Rectal smooth muscle tissue (tissue), 1 donor: Measurements from ENCODE around the gene SOAT2.
"Not testable (repeated sequence)": the region's sequence is repeated elsewhere in the genome, so short reads cannot be mapped to it uniquely, and the experiment has no call there.

Source experiments
- H3K27ac ChIP-seq: one replicate; pipeline ENCODE4 v1.7.0; 2013; ENCODE audit warnings: low read depth, low read length, inconsistent platforms
- H3K27me3 ChIP-seq: one replicate; pipeline ENCODE4 v1.7.0; 2013; ENCODE audit warnings: low read length; ENCODE audit not compliant: control insufficient read depth, insufficient read depth
- H3K36me3 ChIP-seq: one replicate; pipeline ENCODE4 v1.7.0; 2013; ENCODE audit warnings: low read length; ENCODE audit not compliant: control insufficient read depth, insufficient read depth
- H3K4me1 ChIP-seq: one replicate; pipeline ENCODE4 v1.7.0; 2013; ENCODE audit warnings: low read length; ENCODE audit not compliant: control insufficient read depth, insufficient read depth
- H3K4me3 ChIP-seq: one replicate; pipeline ENCODE4 v1.7.0; 2013; ENCODE audit warnings: low read length
- H3K9ac ChIP-seq: one replicate; pipeline ENCODE4 v1.7.0; 2013; ENCODE audit warnings: low read length

SOAT2 gene

GRCh38 chr12:53112431-53112830 lies 9.1 kb downstream of the SOAT2 start:
- H3K4me1 ChIP-seq, H3K36me3 ChIP-seq, H3K27me3 ChIP-seq, H3K9ac ChIP-seq, H3K27ac ChIP-seq, H3K4me3 ChIP-seq: not testable (repeated sequence)

GRCh38 chr12:53113136-53113705 lies 9.9 kb downstream of the SOAT2 start:
- Histone ChIP-seq H3K27me3 (no peaks in the 10 kb centered on the region), H3K27ac (no peak overlapping the region), H3K9ac (no peak overlapping the region), H3K4me1 (no peaks in the 10 kb centered on the region), H3K36me3 (no peaks in the 10 kb centered on the region), H3K4me3 (no peak overlapping the region)

GRCh38 chr12:53113951-53114350 lies 10.7 kb downstream of the SOAT2 start:
- Histone ChIP-seq H3K4me1 (no peaks in the 10 kb centered on the region), H3K27me3 (no peaks in the 10 kb centered on the region), H3K36me3 (no peaks in the 10 kb centered on the region), H3K9ac (no peak overlapping the region), H3K4me3 (no peak overlapping the region), H3K27ac (no peak overlapping the region)

- no peaks in the 10 kb centered on the region for H3K27me3 ChIP-seq
- no peaks in the 10 kb centered on the region for H3K36me3 ChIP-seq
- no peaks in the 10 kb centered on the region for H3K4me1 ChIP-seq
- no peak overlapping the region for H3K27ac ChIP-seq
- no peak overlapping the region for H3K9ac ChIP-seq
- no peak overlapping the region for H3K4me3 ChIP-seq
These were observed 12.0 kb downstream of the SOAT2 start for GRCh38 chr12:53115112-53115890.

- H3K9ac ChIP-seq: no peak overlapping the region
These were observed 12.8 kb downstream of the SOAT2 start for GRCh38 chr12:53115891-53116648.

GRCh38 chr12:53118751-53119300 lies 15.5 kb downstream of the SOAT2 start:
- Histone ChIP-seq H3K27me3 (no peaks in the 10 kb centered on the region), H3K27ac (no peak overlapping the region), H3K36me3 (no peaks in the 10 kb centered on the region), H3K4me1 (no peaks in the 10 kb centered on the region), H3K4me3 (no peak overlapping the region), H3K9ac (no peak overlapping the region)

More at GRCh38 chr12:53115891-53116648, 12.8 kb downstream of the SOAT2 start:
- Histone ChIP-seq H3K4me3 (no peak overlapping the region), H3K27ac (no peak overlapping the region), H3K4me1 (no peaks in the 10 kb centered on the region), H3K27me3 (no peaks in the 10 kb centered on the region), H3K36me3 (no peaks in the 10 kb centered on the region)

GRCh38 chr12:53120685-53121525 lies 17.6 kb downstream of the SOAT2 start:
- H3K9ac ChIP-seq: no peak overlapping the region
- H3K27me3 ChIP-seq: no peaks in the 10 kb centered on the region
- H3K4me3 ChIP-seq: no peak overlapping the region
- no peaks in the 10 kb centered on the region for H3K36me3 ChIP-seq
- no peak overlapping the region for H3K27ac ChIP-seq
- H3K4me1 ChIP-seq: no peaks in the 10 kb centered on the region

- Histone ChIP-seq H3K9ac (no peak overlapping the region), H3K4me3 (no peak overlapping the region), H3K36me3 (no peaks in the 10 kb centered on the region), H3K27me3 (no peaks in the 10 kb centered on the region), H3K27ac (no peak overlapping the region), H3K4me1 (no peaks in the 10 kb centered on the region)
These were observed 19.7 kb downstream of the SOAT2 start for GRCh38 chr12:53122961-53123468.

GRCh38 chr12:53123578-53124351 lies 20.5 kb downstream of the SOAT2 start:
- H3K27me3 ChIP-seq: no peaks in the 10 kb centered on the region
- no peak overlapping the region for H3K9ac ChIP-seq
- no peaks in the 10 kb centered on the region for H3K36me3 ChIP-seq
- H3K4me3 ChIP-seq: no peak overlapping the region
- no peak overlapping the region for H3K27ac ChIP-seq
- no peaks in the 10 kb centered on the region for H3K4me1 ChIP-seq

GRCh38 chr12:53124352-53124723 lies 21.1 kb downstream of the SOAT2 start:
- Histone ChIP-seq H3K9ac (no peak overlapping the region), H3K4me1 (no peaks in the 10 kb centered on the region)

GRCh38 chr12:53127169-53127568 lies 23.9 kb downstream of the SOAT2 start:
- no peaks in the 10 kb centered on the region for H3K36me3 ChIP-seq
- no peaks in the 10 kb centered on the region for H3K4me1 ChIP-seq
- no peak overlapping the region for H3K27ac ChIP-seq
- H3K27me3 ChIP-seq: no peaks in the 10 kb centered on the region
- no peak overlapping the region for H3K4me3 ChIP-seq
- no peak overlapping the region for H3K9ac ChIP-seq

More at GRCh38 chr12:53124352-53124723, 21.1 kb downstream of the SOAT2 start:
- Histone ChIP-seq H3K27me3 (no peaks in the 10 kb centered on the region), H3K36me3 (no peaks in the 10 kb centered on the region), H3K27ac (no peak overlapping the region), H3K4me3 (no peak overlapping the region)
